ENCODE data around the gene WBP1. TPM values are rescaled to one million over a fixed set of nuclear protein-coding genes. Genes with fewer than 3 reads are reported as not detected.

The WBP1 gene
- total and polyA plus RNA-seq, 2 experiments from 2014 or later, result 66.5 to 87.5 TPM

- Histone ChIP-seq H3K36me3 (replicated peaks; ENCODE audit: insufficient read depth, low read depth) (no peaks in the 10 kb centered on the region), H3K79me2 (peaks cover 46% of the 10 kb centered on the region), H3K27ac (no peak overlapping the region), H3K4me2 (no peak overlapping the region), H3K27me3 (no peaks in the 10 kb centered on the region), H4K20me1 (ENCODE audit: insufficient read depth, poor library complexity, severe bottlenecking) (no peaks in the 10 kb centered on the region), H3K4me1 (ENCODE audit: insufficient read depth) (peaks cover 13% of the 10 kb centered on the region), H3K9me3 (ENCODE audit: low read depth) (no peaks in the 10 kb centered on the region), H3K9me2 (replicated peaks; ENCODE audit: insufficient read depth) (no peaks in the 10 kb centered on the region), H2AFZ (no peak overlapping the region), H3K4me3 (no peak overlapping the region)
- WGBS (ENCODE audit: low lambda C conversion rate, missing lambda C conversion rate), result 94% methylated on average over 27 of the region's 27 CpGs
- DNase-seq (ENCODE audit: low spot score), result no peak
- TF ChIP-seq EZH2 (IDR thresholded peaks at IDR 0.05; ENCODE audit: borderline replicate concordance) (no peak), CTCF (IDR thresholded peaks at IDR 0.05; ENCODE audit: poor library complexity) (no peak), EZH2phosphoT487 (IDR thresholded peaks at IDR 0.05; ENCODE audit: low read depth, severe bottlenecking, unreplicated experiment) (no peak)
These were observed 3.2 kb downstream of the WBP1 start for GRCh38 chr2:74461187-74462053.

GRCh38 chr2:74462054-74462785, 4.0 kb downstream of the WBP1 start:
- H3K9me2 ChIP-seq (replicated peaks; ENCODE audit: insufficient read depth), result no peaks in the 10 kb centered on the region
- no peaks in the 10 kb centered on the region for H4K20me1 ChIP-seq (ENCODE audit: insufficient read depth, poor library complexity, severe bottlenecking)
- H3K79me2 ChIP-seq, result peaks cover 46% of the 10 kb centered on the region
- no peak overlapping the region for H3K4me3 ChIP-seq
- no peak for TF ChIP-seq EZH2phosphoT487 (IDR thresholded peaks at IDR 0.05; ENCODE audit: low read depth, severe bottlenecking, unreplicated experiment)
- no peak for TF ChIP-seq EZH2 (IDR thresholded peaks at IDR 0.05; ENCODE audit: borderline replicate concordance)
- no peak for TF ChIP-seq CTCF (IDR thresholded peaks at IDR 0.05; ENCODE audit: poor library complexity)
- no peak for DNase-seq (ENCODE audit: low spot score)
- H3K27me3 ChIP-seq, result no peaks in the 10 kb centered on the region
- 97% methylated on average over 20 of the region's 20 CpGs for WGBS (ENCODE audit: low lambda C conversion rate, missing lambda C conversion rate)
- no peaks in the 10 kb centered on the region for H3K36me3 ChIP-seq (replicated peaks; ENCODE audit: insufficient read depth, low read depth)
- H3K4me1 ChIP-seq (ENCODE audit: insufficient read depth), result peaks cover 7% of the 10 kb centered on the region
- no peak overlapping the region for H3K4me2 ChIP-seq
- no peak overlapping the region for H3K27ac ChIP-seq
- no peaks in the 10 kb centered on the region for H3K9me3 ChIP-seq (ENCODE audit: low read depth)
- H2AFZ ChIP-seq, result no peak overlapping the region

GRCh38 chr2:74462786-74463105, 4.5 kb downstream of the WBP1 start:
- Histone ChIP-seq H3K79me2 (peaks cover 46% of the 10 kb centered on the region), H3K9me2 (replicated peaks; ENCODE audit: insufficient read depth) (no peaks in the 10 kb centered on the region), H3K4me2 (no peak overlapping the region), H2AFZ (no peak overlapping the region), H3K27me3 (no peaks in the 10 kb centered on the region), H3K27ac (no peak overlapping the region), H3K9me3 (ENCODE audit: low read depth) (no peaks in the 10 kb centered on the region), H3K36me3 (replicated peaks; ENCODE audit: insufficient read depth, low read depth) (no peaks in the 10 kb centered on the region), H3K4me1 (ENCODE audit: insufficient read depth) (peaks cover 7% of the 10 kb centered on the region), H4K20me1 (ENCODE audit: insufficient read depth, poor library complexity, severe bottlenecking) (no peaks in the 10 kb centered on the region), H3K4me3 (no peak overlapping the region)
- 93% methylated on average over 4 of the region's 4 CpGs for WGBS (ENCODE audit: low lambda C conversion rate, missing lambda C conversion rate)
- TF ChIP-seq EZH2phosphoT487 (IDR thresholded peaks at IDR 0.05; ENCODE audit: low read depth, severe bottlenecking, unreplicated experiment) (no peak), EZH2 (IDR thresholded peaks at IDR 0.05; ENCODE audit: borderline replicate concordance) (no peak), CTCF (IDR thresholded peaks at IDR 0.05; ENCODE audit: poor library complexity) (no peak)
- DNase-seq (ENCODE audit: low spot score), result no peak
